Smooth muscle cell (in vitro differentiated cells): ENCODE measurements around the gene SPATS1. TPM values are rescaled to one million over a fixed set of nuclear protein-coding genes. Genes with fewer than 3 reads are reported as not detected.
A peak's percentile ranks its signal among the peaks of the same experiment; 100 is the strongest.

Experiments
- DNase-seq: peaks from one replicate; lab custom pipeline; 2025; ENCODE audit not compliant: unreplicated experiment; lab: John Stamatoyannopoulos, UW
- H2AFZ ChIP-seq: fragments of 200-600 bp; sonication (generic); 2 replicates; pipeline ENCODE4 v1.6.0; 2016; ENCODE audit warnings: antibody characterized with exemption, low read depth, mild to moderate bottlenecking
- H3F3A ChIP-seq: fragments of 200-600 bp; sonication (generic); 2 replicates; pipeline ENCODE4 v1.6.0; 2017; ENCODE audit warnings: antibody characterized with exemption, low read depth
- H3K27ac ChIP-seq: fragments of 200-600 bp; sonication (generic); 2 replicates; pipeline ENCODE4 v1.5.1; 2016; ENCODE audit warnings: low read depth, mild to moderate bottlenecking
- H3K27me3 ChIP-seq: fragments of 200-600 bp; sonication (generic); 2 replicates; pipeline ENCODE4 v1.6.1; 2016; ENCODE audit warnings: low read depth, mild to moderate bottlenecking
- H3K36me3 ChIP-seq: fragments of 200-600 bp; sonication (generic); 2 replicates; pipeline ENCODE4 v1.5.1; 2016; ENCODE audit warnings: low read depth
- H3K4me1 ChIP-seq: fragments of 200-600 bp; sonication (generic); 2 replicates; pipeline ENCODE4 v1.5.1; 2016; ENCODE audit warnings: low read depth
- H3K4me2 ChIP-seq: fragments of 200-600 bp; sonication (generic); 2 replicates; pipeline ENCODE4 v1.6.0; 2016; ENCODE audit warnings: mild to moderate bottlenecking
- H3K4me3 ChIP-seq: fragments of 200-600 bp; sonication (generic); 2 replicates; pipeline ENCODE4 v1.5.1; 2016; ENCODE audit warnings: mild to moderate bottlenecking
- H3K79me2 ChIP-seq: fragments of 200-600 bp; sonication (generic); 2 replicates; pipeline ENCODE4 v1.6.0; 2016; ENCODE audit warnings: low read depth, mild to moderate bottlenecking
- H3K9ac ChIP-seq: fragments of 200-600 bp; sonication (generic); 2 replicates; pipeline ENCODE4 v1.6.0; 2016; ENCODE audit warnings: low read depth
- H3K9me3 ChIP-seq: fragments of 200-600 bp; sonication (generic); replicated peaks from 2 replicates; pipeline ENCODE4 v1.5.1; 2016; ENCODE audit warnings: low read depth
- H4K20me1 ChIP-seq: fragments of 200-600 bp; sonication (generic); 2 replicates; pipeline ENCODE4 v1.6.0; 2016; ENCODE audit warnings: low read depth
- CTCF ChIP-seq: fragments of 200-600 bp; sonication (generic); IDR thresholded peaks from 2 replicates; pipeline ENCODE4 v1.5.1; 2017; ENCODE audit warnings: borderline replicate concordance, mild to moderate bottlenecking, antibody characterized with exemption; ENCODE audit not compliant: insufficient read depth, poor library complexity, severe bottlenecking
- WGBS: methylation state at CpG from one replicate; pipeline ENCODE4 v1.1.7; 2016; ENCODE audit warnings: low lambda C conversion rate; 5-methylcytosine and 5-hydroxymethylcytosine counted together
- polyA plus RNA-seq: library from polyadenylated mRNA; unstranded; fragments of >200 nt; fragmentation: Nextera tagmentation; extraction: Ambion mirVana; gene quantifications from 2 replicates; pipeline ENCODE4 v1.2.1, GENCODE V29; 2016
- total RNA-seq: library from RNA; depleted of rRNA; stranded (reverse); fragments of >200 nt; gene quantifications from 2 replicates; pipeline ENCODE4 v1.2.3, GENCODE V29; 2014

SPATS1 gene
- total and polyA plus RNA-seq, 2 experiments from 2014 or later = not detected

- no peaks in the 10 kb centered on the region for H4K20me1 ChIP-seq
- no peak overlapping the region for H3K9ac ChIP-seq
- no peak overlapping the region for H2AFZ ChIP-seq
- H3K27me3 ChIP-seq = peaks cover 42% of the 10 kb centered on the region
- no peaks in the 10 kb centered on the region for H3K9me3 ChIP-seq
- H3K79me2 ChIP-seq = no peaks in the 10 kb centered on the region
- peak; percentile 72 for TF ChIP-seq CTCF
- no peak overlapping the region for H3K4me3 ChIP-seq
- no peaks in the 10 kb centered on the region for H3K4me1 ChIP-seq
- H3K36me3 ChIP-seq = no peaks in the 10 kb centered on the region
- no peak for DNase-seq
- WGBS = 6% methylated on average over 11 of the region's 11 CpGs
- H3F3A ChIP-seq = no peaks in the 10 kb centered on the region
- no peak overlapping the region for H3K27ac ChIP-seq
- no peak overlapping the region for H3K4me2 ChIP-seq
Measured at GRCh38 chr6:44338228-44339122, 4.0 kb upstream of the SPATS1 start.

- peaks cover 50% of the 10 kb centered on the region for H3K27me3 ChIP-seq
- no peaks in the 10 kb centered on the region for H3K9me3 ChIP-seq
- H3F3A ChIP-seq = no peaks in the 10 kb centered on the region
- no peak overlapping the region for H3K27ac ChIP-seq
- no peak overlapping the region for H3K9ac ChIP-seq
- no peak for TF ChIP-seq CTCF
- H4K20me1 ChIP-seq = no peaks in the 10 kb centered on the region
- no peaks in the 10 kb centered on the region for H3K4me1 ChIP-seq
- WGBS = 87% methylated on average over 5 of the region's 5 CpGs
- H2AFZ ChIP-seq = no peak overlapping the region
- H3K4me2 ChIP-seq = no peak overlapping the region
- no peaks in the 10 kb centered on the region for H3K79me2 ChIP-seq
- H3K4me3 ChIP-seq = no peak overlapping the region
- H3K36me3 ChIP-seq = no peaks in the 10 kb centered on the region
- DNase-seq = no peak
Measured at GRCh38 chr6:44339301-44339700, 3.1 kb upstream of the SPATS1 start.

- H3K27ac ChIP-seq = no peak overlapping the region
- no peak overlapping the region for H3K9ac ChIP-seq
- no peaks in the 10 kb centered on the region for H3K9me3 ChIP-seq
- no peaks in the 10 kb centered on the region for H3K4me1 ChIP-seq
- no peak for DNase-seq
- TF ChIP-seq CTCF = no peak
- H3K79me2 ChIP-seq = no peaks in the 10 kb centered on the region
- no peak overlapping the region for H3K4me2 ChIP-seq
- H4K20me1 ChIP-seq = no peaks in the 10 kb centered on the region
- H3F3A ChIP-seq = no peaks in the 10 kb centered on the region
- no peak overlapping the region for H2AFZ ChIP-seq
- no peak overlapping the region for H3K4me3 ChIP-seq
- no peaks in the 10 kb centered on the region for H3K36me3 ChIP-seq
- 84% methylated on average over 7 of the region's 7 CpGs for WGBS
- peaks cover 57% of the 10 kb centered on the region for H3K27me3 ChIP-seq
Measured at GRCh38 chr6:44339763-44340625, 2.5 kb upstream of the SPATS1 start.
